HS-27A (cell line): ENCODE results near the gene TUBA3E.
"Not testable (repeated sequence)": the region's sequence is repeated elsewhere in the genome, so short reads cannot be mapped to it uniquely, and the experiment has no call there.

Source experiments
- DNase-seq: peaks from one replicate; pipeline ENCODE4 v3.0.0-alpha.2; 2012; ENCODE audit warnings: low read depth, missing footprints

TUBA3E gene

GRCh38 chr2:130143266-130144039 is 54.8 kb downstream of the TUBA3E start:
- DNase-seq: not testable (repeated sequence)

- not testable (repeated sequence) for DNase-seq
Measured at GRCh38 chr2:130142396-130143265, 55.6 kb downstream of the TUBA3E start.
